Measurements from ENCODE around the gene DNAAF8.

Gene DNAAF8

DNA sequence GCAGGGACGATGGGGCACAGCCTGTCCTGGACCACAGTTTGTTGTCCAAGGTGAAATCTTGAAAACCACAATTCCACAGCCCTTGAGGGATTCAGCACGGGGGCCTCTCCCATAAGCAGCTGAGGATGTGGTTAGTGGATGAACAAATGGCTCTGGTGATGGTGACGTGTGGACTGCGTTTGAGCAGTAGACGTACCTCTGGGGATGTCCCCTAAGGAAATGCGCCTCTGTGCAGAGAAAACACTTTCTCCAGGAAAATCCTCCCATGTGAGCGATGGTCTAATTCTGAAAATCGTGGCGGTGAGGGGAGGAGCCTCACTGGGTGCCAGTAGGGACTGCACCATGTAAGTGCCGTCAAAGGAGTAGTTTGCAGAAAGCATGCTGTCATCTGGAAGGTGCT lies 56.5 kb downstream of the DNAAF8 start:
- TF ChIP-seq, protein P1, sequence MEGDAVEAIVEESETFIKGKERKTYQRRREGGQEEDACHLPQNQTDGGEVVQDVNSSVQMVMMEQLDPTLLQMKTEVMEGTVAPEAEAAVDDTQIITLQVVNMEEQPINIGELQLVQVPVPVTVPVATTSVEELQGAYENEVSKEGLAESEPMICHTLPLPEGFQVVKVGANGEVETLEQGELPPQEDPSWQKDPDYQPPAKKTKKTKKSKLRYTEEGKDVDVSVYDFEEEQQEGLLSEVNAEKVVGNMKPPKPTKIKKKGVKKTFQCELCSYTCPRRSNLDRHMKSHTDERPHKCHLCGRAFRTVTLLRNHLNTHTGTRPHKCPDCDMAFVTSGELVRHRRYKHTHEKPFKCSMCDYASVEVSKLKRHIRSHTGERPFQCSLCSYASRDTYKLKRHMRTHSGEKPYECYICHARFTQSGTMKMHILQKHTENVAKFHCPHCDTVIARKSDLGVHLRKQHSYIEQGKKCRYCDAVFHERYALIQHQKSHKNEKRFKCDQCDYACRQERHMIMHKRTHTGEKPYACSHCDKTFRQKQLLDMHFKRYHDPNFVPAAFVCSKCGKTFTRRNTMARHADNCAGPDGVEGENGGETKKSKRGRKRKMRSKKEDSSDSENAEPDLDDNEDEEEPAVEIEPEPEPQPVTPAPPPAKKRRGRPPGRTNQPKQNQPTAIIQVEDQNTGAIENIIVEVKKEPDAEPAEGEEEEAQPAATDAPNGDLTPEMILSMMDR (IDR thresholded peaks at IDR 0.05; ENCODE audit: borderline replicate concordance, control extremely low read depth, extremely low read depth, insufficient read depth, missing control alignments) = no peak
- no peak for DNase-seq (ENCODE audit: low spot score)
- in situ Hi-C loops (cut with MboI; ENCODE audit: low sequenced_read_pairs, unreplicated experiment) = no loop called here

DNA sequence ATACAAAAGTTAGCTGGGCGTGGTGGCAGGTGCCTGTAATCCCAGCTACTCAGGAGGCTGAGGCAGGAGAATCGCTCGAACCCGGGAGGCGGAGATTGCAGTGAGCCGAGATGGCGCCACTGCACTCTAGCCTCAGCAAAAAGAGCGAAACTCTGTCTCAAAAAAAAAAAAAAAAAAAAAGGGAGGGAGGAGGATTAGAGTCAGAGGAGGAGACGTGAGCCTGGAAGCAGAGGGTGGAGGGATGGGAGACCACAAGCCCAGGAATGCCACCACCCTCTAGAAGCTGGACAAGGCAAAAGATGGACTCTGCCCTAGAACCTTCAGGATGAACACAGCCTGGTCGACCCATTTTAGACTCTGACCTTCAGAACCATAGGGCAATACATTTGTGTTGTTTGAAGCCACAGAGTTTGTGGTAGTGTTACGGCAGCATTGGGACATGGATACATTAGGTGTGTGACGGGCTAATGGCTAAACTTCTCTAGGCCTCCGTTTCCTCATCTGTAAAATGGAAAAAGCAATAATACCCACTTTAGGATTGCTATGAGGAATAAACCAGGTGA lies 58.7 kb downstream of the DNAAF8 start:
- in situ Hi-C loops (cut with MboI; ENCODE audit: low sequenced_read_pairs, unreplicated experiment) = no loop called here
- TF ChIP-seq, protein P1 (IDR thresholded peaks at IDR 0.05; ENCODE audit: borderline replicate concordance, control extremely low read depth, extremely low read depth, insufficient read depth, missing control alignments) = no peak
- DNase-seq (ENCODE audit: low spot score) = no peak

DNA sequence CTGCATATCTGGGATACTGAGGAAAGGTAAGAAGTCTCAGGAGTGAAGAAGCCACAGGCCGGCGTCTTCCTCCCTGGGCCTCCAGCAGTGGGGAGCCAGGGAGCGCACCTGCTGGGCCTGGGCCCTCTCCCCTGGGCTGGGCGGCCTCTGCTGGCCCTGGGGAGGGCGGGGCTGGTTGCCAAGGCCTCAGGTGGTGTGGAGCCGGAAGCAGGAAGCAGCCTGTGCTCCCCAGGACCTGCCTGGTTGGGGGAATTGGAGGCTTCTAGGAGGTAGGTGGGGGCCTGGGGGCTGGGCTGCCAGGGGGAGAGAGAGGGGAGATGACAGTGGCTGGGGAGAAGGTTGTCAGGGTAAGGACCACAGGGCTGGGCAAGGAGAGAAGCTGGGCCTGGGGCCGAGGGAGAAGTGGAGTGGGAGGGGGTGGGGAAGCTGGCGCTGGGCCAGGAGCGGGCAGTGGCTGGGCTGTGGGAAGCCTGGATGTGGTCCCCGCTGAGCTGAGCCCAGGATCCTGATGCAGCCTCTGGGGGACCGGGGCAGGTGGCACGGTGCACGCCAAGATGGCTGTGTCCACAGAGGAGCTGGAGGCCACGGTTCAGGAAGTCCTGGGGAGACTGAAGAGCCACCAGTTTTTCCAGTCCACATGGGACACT lies 61.0 kb downstream of the DNAAF8 start, which contains the start of gene SMIM22:
Gene SMIM22 (plus strand): TSS at position 189 of the 647 bp plus-strand sequence. CDS start 366 bp downstream, at position 555.
- in situ Hi-C loops (cut with MboI; ENCODE audit: low sequenced_read_pairs, unreplicated experiment) = no loop called here
- DNase-seq (ENCODE audit: low spot score) = no peak
- TF ChIP-seq, protein P1 (IDR thresholded peaks at IDR 0.05; ENCODE audit: borderline replicate concordance, control extremely low read depth, extremely low read depth, insufficient read depth, missing control alignments) = no peak

DNA sequence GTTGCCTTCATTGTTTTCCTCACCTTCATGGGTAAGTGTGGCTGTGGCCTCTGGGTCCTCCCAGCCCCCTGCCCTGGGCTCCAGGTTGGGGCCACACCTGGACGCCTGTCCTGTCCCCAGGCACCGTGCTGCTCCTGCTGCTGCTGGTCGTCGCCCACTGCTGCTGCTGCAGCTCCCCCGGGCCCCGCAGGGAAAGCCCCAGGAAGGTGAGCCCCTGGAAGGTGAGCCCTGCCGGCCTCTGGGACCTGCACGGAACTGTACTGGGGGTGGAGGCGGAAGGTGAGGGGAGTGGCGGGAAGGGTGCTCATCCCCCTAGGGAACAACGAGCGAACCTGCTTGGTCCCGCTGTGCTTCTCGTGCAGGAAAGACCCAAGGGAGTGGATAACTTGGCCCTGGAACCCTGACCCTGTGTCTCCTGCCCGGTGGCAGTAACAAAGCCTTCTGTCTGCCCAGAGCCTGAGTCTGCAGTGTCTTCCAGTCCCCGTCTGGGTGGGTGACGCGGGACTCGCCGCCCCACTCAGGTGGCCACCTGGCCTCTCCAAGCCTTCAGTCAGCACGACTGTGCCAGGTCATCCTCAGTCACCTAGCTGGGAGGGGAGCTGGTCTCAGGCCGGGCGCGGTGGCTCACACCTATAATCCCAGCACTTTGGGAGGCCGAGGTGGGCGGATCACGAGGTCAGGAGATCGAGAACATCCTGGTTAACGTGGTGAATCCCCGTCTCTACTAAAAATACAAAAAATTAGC lies 61.7 kb downstream of the DNAAF8 start:
- no peak for DNase-seq (ENCODE audit: low spot score)
- in situ Hi-C loops (cut with MboI; ENCODE audit: low sequenced_read_pairs, unreplicated experiment) = no loop called here
- TF ChIP-seq, protein P1 (IDR thresholded peaks at IDR 0.05; ENCODE audit: borderline replicate concordance, control extremely low read depth, extremely low read depth, insufficient read depth, missing control alignments) = no peak

DNA sequence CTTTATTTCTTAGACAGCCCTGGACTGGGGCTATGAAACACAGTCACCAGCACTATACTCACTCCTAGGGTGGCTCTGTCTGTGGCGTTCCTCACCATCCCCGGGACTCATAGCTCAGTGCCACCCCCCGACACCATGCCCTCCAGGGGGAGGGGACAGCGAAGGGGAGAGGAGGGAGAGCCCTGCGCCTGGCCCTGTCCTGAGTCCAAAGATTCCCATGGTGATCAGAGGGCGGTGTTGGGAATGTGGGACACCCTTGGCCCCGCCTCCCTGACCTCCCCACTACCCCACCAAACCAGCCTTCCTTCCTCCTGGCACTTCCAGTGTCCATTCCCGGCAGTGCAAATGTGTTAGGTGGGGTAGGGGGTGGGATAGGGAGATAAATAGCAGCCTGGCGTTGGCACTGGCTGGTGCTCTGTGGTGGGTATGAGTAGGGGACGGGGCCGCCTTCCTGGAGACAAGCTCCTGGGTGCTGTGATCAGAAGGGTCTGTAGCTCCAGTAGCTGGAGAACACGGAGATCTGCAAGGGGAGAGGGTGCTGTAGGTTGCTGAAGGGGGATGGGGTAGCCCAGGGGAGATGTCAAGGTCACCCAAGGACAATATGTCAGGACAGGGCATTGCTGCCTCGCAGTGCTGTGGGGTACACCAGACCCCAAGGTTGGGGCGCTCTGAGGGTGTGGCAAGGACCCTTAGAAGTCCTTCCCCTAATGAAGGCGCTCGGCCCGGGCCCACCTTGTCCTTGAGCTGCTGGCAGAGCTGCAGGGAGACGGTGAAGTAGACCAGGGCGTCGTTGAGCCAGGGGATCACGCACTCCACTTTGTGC lies 62.9 kb downstream of the DNAAF8 start:
- in situ Hi-C loops (cut with MboI; ENCODE audit: low sequenced_read_pairs, unreplicated experiment) = no loop called here
- TF ChIP-seq, protein P1 (IDR thresholded peaks at IDR 0.05; ENCODE audit: borderline replicate concordance, control extremely low read depth, extremely low read depth, insufficient read depth, missing control alignments) = no peak

DNA sequence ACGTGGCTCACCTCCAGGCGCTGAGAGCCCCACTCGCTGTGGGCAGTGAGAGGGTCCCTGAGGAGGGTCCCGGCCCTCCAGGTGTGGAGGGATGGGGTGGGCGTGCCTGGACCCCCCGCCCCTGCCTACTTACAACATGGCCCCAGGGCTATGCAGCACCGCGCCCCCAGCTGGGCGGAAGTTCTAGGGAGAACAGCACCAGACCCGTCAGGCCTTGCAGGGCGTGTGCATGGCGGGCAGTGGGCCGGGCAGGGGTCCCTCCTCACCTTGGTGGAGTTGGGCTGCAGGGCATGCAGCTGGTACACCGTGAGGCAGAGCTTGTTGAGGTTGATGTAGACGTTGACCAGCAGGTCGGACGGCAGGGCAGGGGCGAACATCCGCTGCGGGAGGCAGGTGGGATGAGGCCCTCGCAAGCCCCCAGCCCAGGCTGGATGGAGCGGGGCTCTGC lies 63.5 kb downstream of the DNAAF8 start:
- TF ChIP-seq, protein P1 (IDR thresholded peaks at IDR 0.05; ENCODE audit: borderline replicate concordance, control extremely low read depth, extremely low read depth, insufficient read depth, missing control alignments) = no peak
- no peak for DNase-seq (ENCODE audit: low spot score)
- in situ Hi-C loops (cut with MboI; ENCODE audit: low sequenced_read_pairs, unreplicated experiment) = no loop called here

More for the DNA sequence above, 62.9 kb downstream of the DNAAF8 start:
- DNase-seq (ENCODE audit: low spot score) = no peak
